Epithelial cell of proximal tubule (primary cell): ENCODE measurements around the gene PRR33. TPM values are rescaled to one million over a fixed set of nuclear protein-coding genes. Genes with fewer than 3 reads are reported as not detected.

Source experiments
- DNase-seq: peaks from one replicate; pipeline ENCODE4 v3.0.0-alpha.2; 2011; ENCODE audit warnings: low read depth
- H3K4me3 ChIP-seq: 2 replicates; pipeline ENCODE4 v1.5.1; 2011; ENCODE audit warnings: low read depth, mild to moderate bottlenecking, low read length
- total RNA-seq: library from RNA; depleted of rRNA; stranded (reverse); fragments of >200 nt; gene quantifications from 2 replicates; pipeline ENCODE4 v1.2.3, GENCODE V29; 2015
- TF ChIP-seq, protein P1 (sequence below): conservative IDR thresholded peaks from 2 replicates; pipeline ENCODE4 v1.5.1; 2012; ENCODE audit warnings: low read depth, mild to moderate bottlenecking, low read length

Gene PRR33
- total RNA-seq, 1 donor from 2014 or later: not detected

DNA sequence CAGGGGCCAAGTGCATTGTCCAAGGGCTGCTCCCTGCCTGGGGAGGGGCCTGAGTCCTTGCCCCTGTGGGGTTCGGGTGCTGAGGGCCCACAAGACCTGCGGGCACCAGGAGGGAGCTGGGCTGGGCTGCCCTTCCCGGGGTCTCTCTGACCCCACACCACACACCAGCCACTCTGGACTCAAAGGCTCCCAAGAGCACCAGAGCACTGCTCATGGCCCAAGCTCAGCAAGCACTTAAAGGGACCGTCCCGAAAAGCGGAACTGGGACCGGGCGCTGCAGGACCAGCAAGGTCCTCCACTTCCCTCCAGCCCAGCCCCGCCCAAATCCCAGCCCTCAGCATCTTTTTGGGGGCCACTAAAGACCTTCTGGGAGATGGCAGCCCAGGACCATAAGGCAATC is 33.5 kb downstream of the PRR33 start:
- DNase-seq: no peak
- no peak overlapping the region for H3K4me3 ChIP-seq
- TF ChIP-seq, protein P1, sequence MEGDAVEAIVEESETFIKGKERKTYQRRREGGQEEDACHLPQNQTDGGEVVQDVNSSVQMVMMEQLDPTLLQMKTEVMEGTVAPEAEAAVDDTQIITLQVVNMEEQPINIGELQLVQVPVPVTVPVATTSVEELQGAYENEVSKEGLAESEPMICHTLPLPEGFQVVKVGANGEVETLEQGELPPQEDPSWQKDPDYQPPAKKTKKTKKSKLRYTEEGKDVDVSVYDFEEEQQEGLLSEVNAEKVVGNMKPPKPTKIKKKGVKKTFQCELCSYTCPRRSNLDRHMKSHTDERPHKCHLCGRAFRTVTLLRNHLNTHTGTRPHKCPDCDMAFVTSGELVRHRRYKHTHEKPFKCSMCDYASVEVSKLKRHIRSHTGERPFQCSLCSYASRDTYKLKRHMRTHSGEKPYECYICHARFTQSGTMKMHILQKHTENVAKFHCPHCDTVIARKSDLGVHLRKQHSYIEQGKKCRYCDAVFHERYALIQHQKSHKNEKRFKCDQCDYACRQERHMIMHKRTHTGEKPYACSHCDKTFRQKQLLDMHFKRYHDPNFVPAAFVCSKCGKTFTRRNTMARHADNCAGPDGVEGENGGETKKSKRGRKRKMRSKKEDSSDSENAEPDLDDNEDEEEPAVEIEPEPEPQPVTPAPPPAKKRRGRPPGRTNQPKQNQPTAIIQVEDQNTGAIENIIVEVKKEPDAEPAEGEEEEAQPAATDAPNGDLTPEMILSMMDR: no peak

GRCh38 chr11:1857064-1857463 is 34.6 kb downstream of the PRR33 start:
- H3K4me3 ChIP-seq: no peak overlapping the region
- TF ChIP-seq, protein P1: no peak
- no peak for DNase-seq

GRCh38 chr11:1856306-1857005 is 35.2 kb downstream of the PRR33 start:
- no peak overlapping the region for H3K4me3 ChIP-seq
- no peak for DNase-seq
- TF ChIP-seq, protein P1: no peak

DNA sequence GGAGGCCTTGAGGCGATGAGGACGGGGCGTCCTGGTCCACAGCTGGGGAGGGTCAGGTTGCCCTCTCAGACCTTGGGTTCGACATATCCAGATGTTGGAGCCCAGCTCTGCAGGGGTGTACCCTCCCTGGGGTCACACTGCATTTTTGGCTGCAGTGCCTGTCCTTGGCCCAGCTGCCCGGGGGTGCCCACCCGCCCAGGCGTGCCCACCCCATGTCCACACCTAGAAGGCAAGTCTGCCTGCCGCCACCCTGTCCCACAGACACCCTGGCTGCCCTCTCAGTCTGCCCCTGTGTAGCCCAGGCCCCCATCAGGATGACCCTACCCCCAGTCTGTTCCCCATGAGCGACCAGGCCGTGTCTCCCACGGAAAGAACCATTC is 35.8 kb downstream of the PRR33 start:
- H3K4me3 ChIP-seq: no peak overlapping the region
- DNase-seq: no peak
- TF ChIP-seq, protein P1: no peak

DNA sequence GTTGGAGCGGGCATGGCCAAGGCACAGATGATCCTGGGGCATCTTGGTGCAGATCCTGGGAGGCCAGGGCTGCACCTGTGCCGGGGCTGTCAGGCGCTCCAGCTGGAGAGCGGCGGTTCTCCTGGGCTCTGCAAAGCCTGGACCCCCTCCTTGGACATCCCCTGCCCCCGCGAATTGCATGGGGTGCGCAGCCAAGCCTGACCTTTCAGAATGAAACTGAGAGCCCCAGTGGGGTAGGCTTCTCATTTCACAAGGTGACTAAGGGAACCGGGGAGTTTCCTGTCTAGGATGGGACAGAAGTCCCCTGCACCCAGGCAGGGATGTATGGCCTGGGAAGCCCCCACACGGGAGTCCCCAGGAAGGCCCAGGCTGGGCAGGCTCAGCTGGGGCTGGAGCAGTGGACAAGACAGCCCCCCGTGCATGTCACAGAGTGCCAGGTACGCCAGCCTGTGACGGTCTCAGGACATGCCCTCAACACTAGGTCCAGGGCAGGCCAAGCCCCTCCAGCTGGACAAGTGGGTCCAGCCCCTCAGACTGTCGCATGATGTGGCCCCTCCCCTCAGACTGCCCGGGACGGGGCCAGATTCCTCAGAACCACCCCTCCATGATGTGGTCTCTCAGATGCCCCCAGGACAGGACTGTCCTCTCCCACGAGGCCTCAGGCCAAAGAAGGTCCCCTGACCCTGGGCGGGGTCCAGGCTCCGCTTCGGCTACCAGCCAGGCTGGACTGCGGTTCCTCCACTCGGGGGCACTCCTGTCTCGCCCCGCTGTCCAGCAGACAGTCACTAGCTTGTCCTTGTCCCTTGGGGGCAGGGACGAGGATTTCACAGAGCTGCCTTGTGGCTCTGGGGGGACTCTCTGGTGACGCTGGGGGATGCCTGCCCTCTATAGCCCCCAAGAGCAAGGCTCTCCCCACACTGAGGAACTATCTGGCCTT is 36.5 kb downstream of the PRR33 start:
- DNase-seq: no peak
- TF ChIP-seq, protein P1: no peak
- no peak overlapping the region for H3K4me3 ChIP-seq

DNA sequence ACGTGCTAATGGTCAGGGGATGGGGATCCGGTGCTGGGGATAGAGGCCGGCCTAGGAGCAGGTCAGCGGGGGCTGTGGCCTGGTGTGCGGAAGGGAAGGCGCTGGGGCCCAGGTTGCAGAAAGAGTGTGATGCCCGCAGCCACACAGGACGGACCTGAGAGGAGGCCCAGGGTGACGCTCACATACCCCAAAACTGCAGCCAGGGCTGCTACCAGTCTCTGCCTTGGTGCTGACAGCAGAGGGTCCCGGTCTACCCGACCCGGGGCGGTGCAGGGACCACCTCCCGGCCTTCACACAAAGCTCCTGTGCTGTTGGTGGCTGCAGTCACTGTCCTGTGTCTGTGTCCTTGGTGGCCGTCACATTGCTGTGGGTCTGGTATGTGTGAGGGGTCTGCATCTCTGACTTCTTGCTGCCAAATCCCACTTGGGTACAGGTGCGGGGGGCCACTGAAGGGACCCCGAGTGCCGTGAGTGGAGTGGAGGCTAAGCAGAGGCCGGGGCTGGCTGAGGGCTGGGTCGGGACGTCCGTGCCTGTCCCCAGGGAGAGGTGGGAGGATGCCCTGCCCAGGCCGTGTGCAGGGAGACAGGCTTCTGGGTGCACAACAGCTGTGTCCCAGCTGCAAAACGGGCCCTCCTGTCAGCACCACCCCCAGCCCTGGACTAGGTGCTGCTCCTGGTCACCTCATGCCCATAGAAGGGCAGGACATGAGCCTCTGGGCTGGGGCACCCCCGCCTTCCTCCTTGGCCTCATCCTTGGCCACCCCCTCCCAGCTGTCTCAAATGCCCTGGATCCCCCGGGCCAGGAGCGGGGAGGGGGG is 37.4 kb downstream of the PRR33 start:
- H3K4me3 ChIP-seq: no peak overlapping the region
- no peak for DNase-seq
- TF ChIP-seq, protein P1: no peak
